Measurements from ENCODE around the gene TENM4. TPM values are rescaled to one million over a fixed set of nuclear protein-coding genes. Genes with fewer than 3 reads are reported as not detected.

Gene TENM4
- total and polyA plus RNA-seq, 10 of the 15 experiments (the other 5 are each of a cell fraction or from before 2014, with no cell fraction given): 0.03 to 0.12 (median 0.06) TPM; not detected in 7

- BruUV-seq (replicated peaks): no TSS peak
- no peaks in the 10 kb centered on the region; a peak in 2 of 4 replicates for H3K27me3 ChIP-seq (replicated peaks in 1 of 2; ENCODE audit: control insufficient read depth in 2 of 2, insufficient read depth in 2 of 2, low read length in 1 of 2)
- H3K4me1 ChIP-seq (ENCODE audit: control insufficient read depth, insufficient read depth, low read length): no peaks in the 10 kb centered on the region
- intact Hi-C loops (cut with micrococcal nuclease; ENCODE audit: unreplicated experiment) (no loop called here), in situ Hi-C loops (cut with MboI) (no loop called here)
- H3K9ac ChIP-seq (ENCODE audit: control insufficient read depth, insufficient read depth, low read length): no peak overlapping the region
- ChIA-PET SMC1A (ENCODE audit: uncharacterized antibody, unreplicated experiment) (no interaction called here), POLR2A (no interaction called here), CTCF (interaction anchor here (0.6 to 2.0 kb wide), 3 partner anchors 14 to 210 kb away, joined by 3 to 5 read pairs (median 3); no protein-coding TSS in a partner anchor), RAD21 (ENCODE audit: unreplicated experiment) (no interaction called here)
- no peaks in the 10 kb centered on the region for H3K9me3 ChIP-seq (replicated peaks; ENCODE audit: control insufficient read depth, insufficient read depth, low read length)
- H4K20me1 ChIP-seq (ENCODE audit: control insufficient read depth, insufficient read depth): no peaks in the 10 kb centered on the region
- H3K27ac ChIP-seq (ENCODE audit: control insufficient read depth, insufficient read depth): no peak overlapping the region
- ATAC-seq: no peak
- no peak overlapping the region for H3K4me3 ChIP-seq
- TF ChIP-seq E2F8 (IDR thresholded peaks at IDR 0.05; ENCODE audit: low read depth, partially characterized antibody) (no peak), CREM (IDR thresholded peaks at IDR 0.05; ENCODE audit: low read depth) (no peak), E2F4 (IDR thresholded peaks at IDR 0.05; ENCODE audit: low read depth, low read length) (no peak), IRF5 (IDR thresholded peaks at IDR 0.05; ENCODE audit: borderline replicate concordance) (no peak), SREBF2 (IDR thresholded peaks at IDR 0.05; ENCODE audit: low read length) (no peak), TARDBP (IDR thresholded peaks at IDR 0.05; ENCODE audit: borderline replicate concordance) (no peak)
- TF ChIP-seq, protein P1, sequence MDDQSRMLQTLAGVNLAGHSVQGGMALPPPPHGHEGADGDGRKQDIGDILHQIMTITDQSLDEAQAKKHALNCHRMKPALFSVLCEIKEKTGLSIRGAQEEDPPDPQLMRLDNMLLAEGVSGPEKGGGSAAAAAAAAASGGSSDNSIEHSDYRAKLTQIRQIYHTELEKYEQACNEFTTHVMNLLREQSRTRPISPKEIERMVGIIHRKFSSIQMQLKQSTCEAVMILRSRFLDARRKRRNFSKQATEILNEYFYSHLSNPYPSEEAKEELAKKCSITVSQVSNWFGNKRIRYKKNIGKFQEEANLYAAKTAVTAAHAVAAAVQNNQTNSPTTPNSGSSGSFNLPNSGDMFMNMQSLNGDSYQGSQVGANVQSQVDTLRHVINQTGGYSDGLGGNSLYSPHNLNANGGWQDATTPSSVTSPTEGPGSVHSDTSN (IDR thresholded peaks at IDR 0.05; ENCODE audit: insufficient replicate concordance, low read depth, low read length): no peak
- H3K79me2 ChIP-seq (ENCODE audit: control insufficient read depth, insufficient read depth, low read length): no peaks in the 10 kb centered on the region
- no peak overlapping the region for H3K4me2 ChIP-seq (ENCODE audit: control insufficient read depth, insufficient read depth)
- no peak for FAIRE-seq
- H3K36me3 ChIP-seq (ENCODE audit: control insufficient read depth in 2 of 2, insufficient read depth in 2 of 2, low read length in 1 of 2): no peaks in the 10 kb centered on the region
- no peak for DNase-seq (ENCODE audit: low read depth, low spot score)
- 0% methylated on average over 1 of the region's 1 CpG for WGBS (ENCODE audit: insufficient coverage, insufficient replicate concordance, low lambda C conversion rate, missing lambda C conversion rate)
- no peak overlapping the region for H2AFZ ChIP-seq (ENCODE audit: control insufficient read depth, low read depth, low read length)
Measured at GRCh38 chr11:79040348-79040747, 400.5 kb downstream of the TENM4 start.
